COLO668 (cell line): ENCODE data around the gene PRKAB2.
A peak's percentile ranks its signal among the peaks of the same experiment; 100 is the strongest.
"Not testable (repeated sequence)": the region's sequence is repeated elsewhere in the genome, so short reads cannot be mapped to it uniquely, and the experiment has no call there.

Experiments used
- DNase-seq: peaks from one replicate; lab custom pipeline; 2025; ENCODE audit not compliant: unreplicated experiment; lab: John Stamatoyannopoulos, UW

The PRKAB2 gene

DNA sequence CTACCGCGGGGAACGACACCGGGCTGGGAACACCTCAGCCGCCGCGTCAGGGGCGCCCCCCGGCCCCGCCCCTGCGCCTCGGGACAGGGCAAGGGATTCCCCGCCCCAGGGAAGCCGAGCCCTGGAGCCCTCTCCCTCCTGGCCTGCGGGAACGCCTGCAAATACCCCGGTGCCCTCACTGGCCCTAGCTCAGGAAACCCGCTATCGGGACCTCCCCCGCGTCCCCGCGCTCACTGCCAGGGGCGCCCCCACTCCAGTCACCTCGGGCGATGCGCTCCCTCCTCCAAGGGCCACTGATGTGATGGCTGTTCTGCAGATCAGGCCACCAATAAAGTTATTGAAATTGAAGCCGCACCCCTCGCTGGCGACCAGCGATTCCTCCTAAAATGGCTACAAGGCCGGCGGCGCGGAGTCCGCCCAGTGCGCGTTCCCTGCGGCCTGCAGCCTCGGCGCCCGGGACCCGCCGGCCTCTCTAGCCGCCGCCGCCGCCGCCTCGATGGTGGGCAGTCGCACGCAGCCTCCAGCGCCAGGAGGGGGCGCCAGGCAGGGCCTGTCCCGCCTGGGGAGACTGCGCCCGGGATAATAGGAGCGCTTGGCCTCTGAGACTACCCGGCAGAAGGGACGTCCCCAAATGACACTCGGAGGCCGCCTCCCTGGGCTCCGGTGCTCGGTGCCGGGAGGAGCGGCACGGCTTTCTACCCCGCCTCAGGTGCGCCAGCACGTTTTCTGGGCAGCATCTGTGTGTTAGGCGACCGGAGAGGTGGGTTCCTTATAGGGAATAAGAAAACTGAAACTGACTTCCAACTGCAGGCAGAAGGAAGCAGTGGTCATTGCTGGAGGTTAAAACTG lies at the start of gene PRKAB2:
TSS of gene PRKAB2 (minus strand) at position 303 of the 849 bp plus-strand sequence. CDS start 326 bp downstream, outside the sequence.
- peak; percentile 99 for DNase-seq

GRCh38 chr1:147218606-147219005 lies 46.3 kb upstream of the PRKAB2 start:
- DNase-seq: no peak

- DNase-seq: no peak
Measured at GRCh38 chr1:147217141-147217540, 44.9 kb upstream of the PRKAB2 start.

- no peak for DNase-seq
Measured at GRCh38 chr1:147216124-147216523, 43.9 kb upstream of the PRKAB2 start.

GRCh38 chr1:147215540-147215916 lies 43.3 kb upstream of the PRKAB2 start:
- no peak for DNase-seq

- DNase-seq: no peak
Measured at GRCh38 chr1:147214842-147215539, 42.7 kb upstream of the PRKAB2 start.

GRCh38 chr1:147214325-147214724 lies 42.1 kb upstream of the PRKAB2 start:
- no peak for DNase-seq

GRCh38 chr1:147213271-147213670 lies 41.0 kb upstream of the PRKAB2 start:
- no peak for DNase-seq

DNA sequence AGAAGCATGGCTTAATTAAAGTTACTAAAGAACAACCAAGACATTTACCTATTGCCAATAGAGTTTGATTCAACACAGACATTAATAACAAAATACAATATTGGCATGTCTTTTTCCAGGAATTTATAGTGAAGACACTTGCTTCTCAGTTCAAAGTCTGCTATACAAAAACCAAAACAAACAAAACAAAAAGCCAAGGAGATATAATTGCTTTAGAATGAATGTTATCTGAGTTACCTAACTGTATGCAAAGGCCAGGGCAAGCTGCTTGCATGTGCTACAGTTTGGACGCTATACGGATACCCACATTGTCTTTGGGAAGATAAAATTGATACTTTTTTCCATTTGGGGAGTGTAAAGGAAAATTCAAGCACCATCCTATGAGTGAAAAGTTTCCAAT lies 39.3 kb upstream of the PRKAB2 start:
- DNase-seq: no peak

DNA sequence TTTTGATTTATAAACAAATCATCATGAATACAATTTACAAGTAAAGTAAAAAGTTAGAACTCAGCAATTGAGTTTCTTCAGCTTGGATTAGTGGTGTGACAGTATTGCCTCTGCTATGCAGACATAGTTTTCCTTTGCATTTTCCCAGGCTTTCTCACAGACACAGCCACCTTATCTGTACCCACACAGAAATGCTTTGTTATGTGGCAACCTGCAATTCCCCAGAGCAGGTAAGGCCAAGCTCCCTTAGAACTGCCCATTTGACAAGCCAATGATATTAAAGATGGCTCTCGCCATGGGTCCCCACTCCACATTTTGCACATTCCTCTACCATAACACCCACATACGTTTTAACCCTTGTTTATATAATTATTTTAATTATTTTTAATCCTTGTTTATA lies 38.7 kb upstream of the PRKAB2 start:
- DNase-seq: no peak

GRCh38 chr1:147209825-147210821 lies 37.9 kb upstream of the PRKAB2 start:
- no peak for DNase-seq

- no peak for DNase-seq
Measured at GRCh38 chr1:147208619-147209018, 36.3 kb upstream of the PRKAB2 start.

- no peak for DNase-seq
Measured at GRCh38 chr1:147207192-147207591, 34.9 kb upstream of the PRKAB2 start.

DNA sequence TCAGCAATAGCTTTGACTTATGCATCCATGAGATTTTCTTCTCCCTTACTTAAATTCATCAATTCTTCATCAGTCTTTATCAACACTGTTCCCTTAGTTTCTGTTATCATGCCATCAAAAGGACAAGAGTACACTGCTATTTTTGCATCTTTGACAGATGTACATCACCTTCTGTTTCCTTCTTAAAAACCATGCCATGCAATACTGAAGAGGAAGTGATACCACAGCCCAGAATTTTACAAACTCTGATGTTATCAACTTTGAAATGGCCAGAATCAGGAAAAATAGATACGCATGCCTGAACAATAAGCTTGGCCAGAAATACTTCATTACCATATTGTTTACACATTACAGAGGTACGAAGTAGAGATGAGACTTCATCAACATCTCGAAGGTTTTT lies 31.8 kb upstream of the PRKAB2 start:
- DNase-seq: no peak

DNA sequence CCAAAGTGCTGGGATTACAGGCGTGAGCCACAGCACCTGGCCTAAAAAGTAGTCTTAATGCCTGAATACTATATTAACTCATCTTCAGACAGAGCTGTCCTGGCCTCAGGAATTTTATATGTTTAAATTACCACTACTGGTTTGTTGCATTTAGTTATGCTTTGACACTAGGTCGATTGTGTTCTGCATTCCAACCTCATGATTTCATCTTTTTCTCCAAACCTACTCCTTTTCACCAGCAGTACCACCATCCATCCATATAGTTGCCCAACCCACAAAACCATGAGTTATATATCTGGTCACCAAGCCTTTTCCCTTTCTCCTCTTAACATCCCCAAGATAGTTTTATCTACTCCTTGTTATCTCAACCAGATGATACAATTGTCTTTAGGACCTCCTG lies 30.3 kb upstream of the PRKAB2 start:
- no peak for DNase-seq

DNA sequence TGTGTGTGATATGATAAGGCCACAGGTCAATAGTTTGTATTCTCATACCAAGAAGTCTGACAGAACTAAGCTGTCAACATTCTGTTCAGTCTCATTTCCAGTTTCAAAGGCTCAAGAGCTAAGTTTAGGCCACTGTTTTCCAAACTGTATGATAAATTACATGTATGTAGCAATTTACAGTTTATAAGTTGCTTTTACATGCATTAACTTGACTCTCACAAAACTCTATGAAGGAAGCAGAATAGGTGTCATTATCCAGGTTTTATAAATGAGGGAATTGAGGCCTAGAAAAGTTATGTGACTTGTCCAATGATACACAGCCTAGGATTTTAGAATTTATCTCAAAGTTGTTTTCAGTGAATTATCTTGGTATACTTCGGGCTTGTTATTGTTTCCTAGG lies 29.5 kb upstream of the PRKAB2 start:
- DNase-seq: no peak

GRCh38 chr1:147201276-147201675 lies 29.0 kb upstream of the PRKAB2 start:
- no peak for DNase-seq

DNA sequence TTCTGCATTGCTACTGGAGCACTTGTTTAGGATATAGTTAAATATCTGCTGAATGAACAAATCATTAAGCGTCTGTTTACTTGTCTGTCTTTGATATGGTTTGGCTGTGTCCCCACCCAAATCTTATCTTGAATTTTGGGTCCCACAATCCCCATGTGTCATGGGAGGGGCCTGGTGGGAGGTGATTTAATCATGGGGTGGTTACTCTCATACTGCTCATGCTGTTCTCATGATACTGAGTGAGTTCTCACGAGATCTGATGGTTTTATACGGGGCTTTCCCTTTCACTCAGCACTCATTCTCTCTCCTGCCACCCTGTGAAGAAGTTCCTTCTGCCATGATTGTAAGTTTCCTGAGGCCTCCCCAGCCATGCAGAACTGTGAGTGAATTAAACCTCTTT lies 25.1 kb upstream of the PRKAB2 start:
- DNase-seq: not testable (repeated sequence)

DNA sequence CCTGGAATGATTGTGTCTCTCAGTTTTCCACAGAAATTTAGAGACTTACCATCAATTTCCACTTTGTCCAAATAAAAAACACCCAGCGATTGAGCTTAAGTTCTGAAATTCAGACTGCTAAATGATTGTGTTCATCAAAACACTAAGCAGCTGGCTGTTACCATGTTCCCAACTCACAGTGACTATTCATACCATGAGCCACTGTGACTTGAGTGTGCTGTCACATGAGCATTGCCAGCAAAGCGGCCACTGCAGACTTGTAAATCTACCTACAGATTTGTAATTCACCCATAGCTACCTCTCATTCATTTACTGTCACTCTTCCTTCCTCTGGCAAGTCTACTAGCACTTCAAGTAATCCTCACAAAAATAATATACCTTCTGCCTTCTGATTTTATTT lies 17.2 kb upstream of the PRKAB2 start:
- DNase-seq: no peak

- peak; percentile 16 for DNase-seq
Measured at GRCh38 chr1:147185432-147185831, 13.2 kb upstream of the PRKAB2 start.
